Activated T-helper 1 cell treated with Interleukin-2 at 50 U/mL for 16 hours (primary cell): ENCODE measurements around the gene PPP1R17.

ENCODE experiments used
- DNase-seq: peaks from one replicate; pipeline ENCODE4 v3.0.0-alpha.2; 2020; ENCODE audit warnings: low read depth

The PPP1R17 gene

GRCh38 chr7:31702354-31702753 lies 15.3 kb downstream of the PPP1R17 start:
- DNase-seq, result no peak

- no peak for DNase-seq
These were observed 18.4 kb downstream of the PPP1R17 start for GRCh38 chr7:31705377-31705776.

GRCh38 chr7:31707089-31707488 lies 20.1 kb downstream of the PPP1R17 start:
- DNase-seq, result no peak

GRCh38 chr7:31710171-31710570 lies 23.2 kb downstream of the PPP1R17 start:
- no peak for DNase-seq

- no peak for DNase-seq
These were observed 29.3 kb downstream of the PPP1R17 start for GRCh38 chr7:31716355-31716754.

GRCh38 chr7:31720366-31720765 lies 33.4 kb downstream of the PPP1R17 start:
- DNase-seq, result no peak

- DNase-seq, result no peak
These were observed 37.7 kb downstream of the PPP1R17 start for GRCh38 chr7:31724696-31725095.

GRCh38 chr7:31729195-31729804 lies 42.3 kb downstream of the PPP1R17 start:
- DNase-seq, result no peak

GRCh38 chr7:31734456-31734855 lies 47.4 kb downstream of the PPP1R17 start:
- DNase-seq, result no peak

- DNase-seq, result no peak
These were observed 49.3 kb downstream of the PPP1R17 start for GRCh38 chr7:31735991-31736982.

GRCh38 chr7:31741852-31742251 lies 54.8 kb downstream of the PPP1R17 start:
- DNase-seq, result no peak

GRCh38 chr7:31744294-31744874 lies 57.4 kb downstream of the PPP1R17 start:
- no peak for DNase-seq

- DNase-seq, result no peak
These were observed 60.5 kb downstream of the PPP1R17 start for GRCh38 chr7:31747553-31747952.

- DNase-seq, result no peak
These were observed 61.1 kb downstream of the PPP1R17 start for GRCh38 chr7:31748084-31748483.

GRCh38 chr7:31751726-31752125 lies 64.7 kb downstream of the PPP1R17 start:
- no peak for DNase-seq
